NCI-H748 treated with DMSO at 0.1 percent for 48 hours (cell line): ENCODE data around the gene TBL1X.
A peak's percentile ranks its signal among the peaks of the same experiment; 100 is the strongest.

ENCODE experiments used
- DNase-seq: peaks from one replicate; lab custom pipeline; 2025; lab: John Stamatoyannopoulos, UW

TBL1X gene

GRCh38 chrX:9498236-9498635 lies 33.4 kb downstream of the TBL1X start:
- no peak for DNase-seq

DNA sequence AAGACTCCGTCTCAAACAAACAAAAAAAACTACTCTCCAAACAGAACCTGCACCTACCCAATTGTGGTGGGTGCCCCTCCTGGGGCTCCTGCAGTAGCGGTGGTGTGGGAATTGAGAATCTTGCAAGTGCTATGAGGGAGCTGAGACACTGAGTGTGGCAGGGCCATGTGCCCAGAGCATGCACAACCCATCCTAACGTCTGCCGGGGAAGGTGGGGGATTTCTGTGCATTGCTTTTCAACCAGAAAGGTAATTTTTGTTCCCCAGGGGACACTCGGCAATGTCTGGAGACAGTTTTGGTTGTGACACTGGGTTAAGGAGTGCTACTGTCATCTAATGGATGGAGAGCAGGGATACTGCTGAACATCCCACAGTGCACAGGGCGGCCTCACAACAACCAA lies 35.7 kb downstream of the TBL1X start:
- DNase-seq: no peak

- DNase-seq: no peak
These were observed 36.5 kb downstream of the TBL1X start for GRCh38 chrX:9501362-9501761.

DNA sequence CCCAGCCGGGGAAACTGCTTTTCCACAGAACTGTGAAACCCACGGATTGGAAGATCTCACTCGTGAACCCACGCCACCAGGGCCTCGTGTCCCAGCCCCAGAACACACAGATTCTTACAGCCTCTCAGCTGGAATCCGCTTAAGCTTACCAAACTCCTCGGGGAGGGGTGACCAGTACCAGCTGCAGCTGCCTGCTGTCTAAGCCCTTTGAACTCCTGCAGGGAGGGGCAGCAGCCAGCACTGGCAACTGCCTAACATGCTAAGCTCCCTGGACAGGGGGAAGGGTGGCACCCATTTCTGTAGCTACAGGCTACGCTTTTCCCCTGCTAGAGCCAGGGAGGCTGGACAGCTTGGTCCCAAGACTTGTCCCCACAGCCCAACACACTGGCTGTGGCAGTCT lies 38.4 kb downstream of the TBL1X start:
- DNase-seq: no peak

- no peak for DNase-seq
These were observed 45.5 kb downstream of the TBL1X start for GRCh38 chrX:9510366-9510765.

- no peak for DNase-seq
These were observed 46.1 kb downstream of the TBL1X start for GRCh38 chrX:9510980-9511379.

DNA sequence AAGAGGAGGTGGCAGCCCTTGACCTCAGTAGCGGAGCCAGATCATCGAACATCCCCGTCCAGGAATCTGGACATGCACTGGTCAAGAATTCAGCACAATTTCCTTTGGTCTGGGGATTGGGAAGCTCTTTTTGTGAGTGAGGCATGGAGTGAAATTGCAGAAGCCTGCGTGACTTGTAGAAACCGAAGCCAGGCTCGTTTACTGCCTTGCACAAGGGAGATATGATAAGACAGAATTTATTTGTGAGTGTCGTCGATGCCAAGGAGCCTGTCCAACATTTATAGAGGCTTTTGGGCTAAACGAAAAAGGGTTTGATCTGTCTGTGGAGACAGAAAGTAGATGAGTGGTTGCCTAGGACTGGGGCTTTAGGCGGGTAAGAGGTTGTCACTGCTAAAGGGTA lies 50.6 kb downstream of the TBL1X start:
- DNase-seq: no peak

- DNase-seq: no peak
These were observed 51.2 kb downstream of the TBL1X start for GRCh38 chrX:9515973-9516538.

- DNase-seq: no peak
These were observed 51.8 kb downstream of the TBL1X start for GRCh38 chrX:9516635-9517034.

DNA sequence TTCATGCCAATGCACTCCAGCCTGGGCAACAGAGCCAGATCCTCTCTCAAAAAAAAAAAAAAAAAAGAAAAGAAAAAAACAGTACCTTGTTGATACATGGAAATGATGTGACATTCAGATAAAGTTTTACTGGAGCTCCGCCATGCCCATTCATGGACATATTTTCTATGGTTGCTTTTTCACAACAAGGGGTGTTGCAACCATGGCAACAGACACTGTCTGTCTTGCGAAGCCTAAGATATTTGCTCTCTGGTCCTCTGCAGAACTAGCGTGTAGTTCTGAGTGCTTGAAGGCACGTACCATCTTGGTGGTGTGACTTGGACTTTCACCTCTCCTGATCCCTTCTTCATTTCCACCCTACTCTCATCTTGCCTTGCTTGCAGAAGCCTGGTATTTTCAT lies 53.2 kb downstream of the TBL1X start:
- no peak for DNase-seq

- DNase-seq: no peak
These were observed 54.0 kb downstream of the TBL1X start for GRCh38 chrX:9518889-9519288.

DNA sequence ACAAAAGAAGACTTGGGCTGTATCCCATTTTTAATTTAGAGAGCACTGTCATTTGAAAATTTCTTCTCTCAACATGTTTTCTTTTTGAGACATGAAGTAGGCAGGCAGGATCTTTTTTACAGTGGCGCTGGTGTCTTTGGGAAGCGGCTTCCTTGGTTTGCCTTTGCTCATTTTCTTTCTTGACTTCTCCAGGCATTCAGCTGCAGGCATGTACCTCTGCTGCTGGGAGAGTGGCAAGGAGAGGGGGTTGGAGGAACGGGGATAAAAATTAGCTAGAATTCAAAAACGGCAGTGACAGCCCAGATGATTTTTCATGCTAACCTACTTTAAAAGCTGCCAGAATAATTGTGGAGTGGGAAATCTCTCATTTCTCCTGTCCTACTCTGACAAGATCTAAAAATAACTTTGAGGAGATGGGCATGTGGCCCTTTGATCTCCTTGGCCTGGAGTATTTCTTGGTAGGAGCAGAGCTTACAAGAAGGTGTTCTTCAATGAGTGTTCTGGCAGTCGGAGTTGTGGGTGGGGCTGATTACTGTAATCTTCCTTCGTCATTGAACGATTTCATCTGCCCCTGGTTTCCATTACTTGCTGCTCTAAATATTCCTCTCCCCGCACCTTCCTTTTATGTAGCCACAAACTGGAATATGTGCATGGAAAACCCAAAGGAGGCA lies 54.8 kb downstream of the TBL1X start:
- no peak for DNase-seq

DNA sequence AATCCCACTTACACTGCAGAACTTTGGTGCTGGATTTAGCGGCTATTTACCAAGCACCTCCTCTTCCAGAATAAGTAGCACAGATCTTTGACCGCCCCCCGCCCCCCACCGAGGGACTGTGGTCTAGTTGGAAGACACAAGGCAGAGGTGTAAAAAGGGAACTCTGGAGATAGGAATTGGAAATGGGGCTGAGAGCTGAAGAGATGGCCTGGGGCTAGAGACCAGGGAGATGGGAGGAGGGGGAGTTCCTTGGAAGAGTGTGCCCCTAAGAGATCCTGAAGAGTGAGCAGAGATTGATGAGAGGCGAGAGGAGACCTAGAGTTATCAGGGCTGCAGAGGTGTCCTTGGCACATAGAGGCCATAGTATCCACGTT lies 55.3 kb downstream of the TBL1X start:
- DNase-seq: no peak

DNA sequence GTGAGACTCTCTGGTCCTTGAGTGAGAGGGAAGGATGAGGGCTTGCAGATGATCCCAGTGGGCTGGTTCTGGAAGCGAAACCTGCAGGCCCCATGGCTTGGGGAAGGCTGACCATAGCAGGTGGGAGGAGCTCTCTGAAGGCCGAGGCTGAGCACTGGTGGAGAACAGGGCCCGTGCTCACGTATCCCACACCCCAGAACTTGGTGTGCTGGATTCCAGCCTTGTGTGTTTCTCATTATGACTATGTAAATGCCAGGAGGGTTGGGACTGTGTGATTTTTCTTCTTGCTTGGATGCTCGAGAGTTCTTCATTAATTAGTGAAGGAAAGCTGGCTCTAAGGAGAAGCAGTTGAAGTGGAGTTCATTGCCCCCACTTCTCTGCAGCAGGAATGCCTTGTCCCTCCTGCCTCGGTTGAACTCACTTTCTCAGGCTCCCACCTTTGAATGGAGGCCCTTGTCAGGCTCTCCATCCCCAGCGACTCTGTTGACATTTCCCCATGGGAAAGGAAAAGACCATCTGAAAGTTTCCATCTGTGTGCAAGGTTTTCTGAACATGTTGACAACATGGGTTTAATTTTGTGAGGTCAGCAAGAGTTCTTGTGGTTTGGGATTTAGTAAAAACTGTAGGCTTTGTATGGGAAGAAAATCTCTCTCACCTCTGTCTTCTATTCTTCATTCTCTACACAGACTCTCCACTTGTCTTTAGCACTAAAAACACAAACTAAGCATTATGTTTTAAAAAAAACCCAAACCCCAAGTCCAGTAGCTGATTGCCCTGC lies 57.7 kb downstream of the TBL1X start:
- DNase-seq: no peak

- no peak for DNase-seq
These were observed 60.8 kb downstream of the TBL1X start for GRCh38 chrX:9525511-9526248.

DNA sequence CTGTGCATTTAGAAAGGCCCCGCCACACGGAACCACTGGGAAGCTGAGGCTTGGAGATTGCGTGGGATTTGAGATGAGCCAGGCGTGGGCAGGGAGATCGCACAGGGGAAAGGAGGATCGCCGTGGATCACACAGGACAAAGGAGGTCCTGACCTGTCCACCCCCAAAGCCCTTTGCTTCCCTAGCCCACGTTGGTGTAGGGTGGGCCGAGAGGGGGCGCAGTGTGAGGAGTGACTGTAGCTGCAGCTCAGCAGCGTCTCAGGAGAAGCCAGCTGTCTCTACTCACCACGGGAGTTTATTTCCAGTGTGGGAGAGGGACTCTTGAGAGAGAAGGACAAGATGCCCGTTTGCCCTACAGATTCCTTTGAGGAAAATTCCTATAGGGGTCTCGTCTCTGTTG lies 62.1 kb downstream of the TBL1X start:
- no peak for DNase-seq

- no peak for DNase-seq
These were observed 63.6 kb downstream of the TBL1X start for GRCh38 chrX:9528498-9528897.

- no peak for DNase-seq
These were observed 64.4 kb downstream of the TBL1X start for GRCh38 chrX:9529223-9529622.

DNA sequence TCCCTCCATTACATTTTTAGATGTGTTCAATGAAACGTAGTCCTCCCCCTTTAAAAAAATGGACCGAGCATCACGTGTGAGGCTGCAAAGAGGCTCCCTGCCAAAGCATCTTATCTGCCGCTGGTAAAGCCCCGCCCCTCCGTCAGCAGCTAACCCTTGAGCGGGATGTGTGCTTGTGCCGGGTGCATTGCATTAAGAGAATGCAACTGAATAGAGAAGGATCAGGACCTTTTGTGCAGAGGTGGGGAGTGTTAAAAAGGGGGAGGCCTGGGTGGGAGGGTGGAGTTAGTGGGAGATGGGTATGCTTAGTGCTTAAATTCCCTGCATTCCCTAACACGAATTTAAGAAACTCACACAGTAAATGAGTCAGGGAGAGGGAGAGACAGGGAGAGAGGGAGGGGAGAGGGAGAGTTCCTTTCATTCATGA lies 66.0 kb downstream of the TBL1X start:
- DNase-seq: peak; percentile 44

DNA sequence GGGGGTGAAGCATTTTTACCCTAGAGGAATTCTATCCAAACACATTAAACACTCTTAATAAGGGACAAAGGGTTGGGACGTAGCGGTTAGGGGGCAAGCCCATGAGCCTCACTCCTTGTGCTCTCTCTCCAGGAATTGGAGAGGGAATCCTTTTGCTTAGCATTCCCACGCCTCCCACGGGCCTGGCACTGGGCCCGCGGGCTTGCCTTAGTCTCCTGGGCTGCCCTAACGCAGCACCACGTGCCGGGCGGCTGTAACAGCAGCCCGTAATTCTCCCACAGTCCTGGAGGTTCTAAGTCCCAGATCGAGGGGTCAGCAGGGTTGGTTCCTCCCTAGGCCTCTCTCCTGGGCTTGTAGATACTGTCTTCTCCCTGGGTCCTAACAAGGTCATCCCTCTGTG lies 67.5 kb downstream of the TBL1X start:
- no peak for DNase-seq

DNA sequence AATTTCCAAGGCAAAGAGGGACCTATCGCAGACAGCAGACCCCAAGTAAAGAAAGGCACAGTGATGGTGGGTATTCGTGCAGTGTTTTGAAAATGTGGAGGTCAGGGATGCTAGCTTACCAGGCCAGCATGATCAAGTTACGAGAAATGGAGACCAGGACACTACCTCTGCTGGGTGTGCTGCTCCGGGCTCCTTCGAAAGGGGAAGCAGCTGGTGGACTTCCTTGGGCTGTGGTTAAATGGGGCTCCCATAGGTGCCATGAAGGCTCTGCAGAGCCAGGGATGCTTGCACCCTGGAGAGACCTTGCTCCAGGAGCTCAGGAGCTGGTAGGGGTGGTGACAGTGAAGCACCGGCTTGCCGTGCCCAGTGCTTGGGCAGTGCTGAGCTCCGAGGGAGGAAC lies 68.8 kb downstream of the TBL1X start:
- DNase-seq: no peak

- DNase-seq: no peak
These were observed 69.8 kb downstream of the TBL1X start for GRCh38 chrX:9534686-9535085.

DNA sequence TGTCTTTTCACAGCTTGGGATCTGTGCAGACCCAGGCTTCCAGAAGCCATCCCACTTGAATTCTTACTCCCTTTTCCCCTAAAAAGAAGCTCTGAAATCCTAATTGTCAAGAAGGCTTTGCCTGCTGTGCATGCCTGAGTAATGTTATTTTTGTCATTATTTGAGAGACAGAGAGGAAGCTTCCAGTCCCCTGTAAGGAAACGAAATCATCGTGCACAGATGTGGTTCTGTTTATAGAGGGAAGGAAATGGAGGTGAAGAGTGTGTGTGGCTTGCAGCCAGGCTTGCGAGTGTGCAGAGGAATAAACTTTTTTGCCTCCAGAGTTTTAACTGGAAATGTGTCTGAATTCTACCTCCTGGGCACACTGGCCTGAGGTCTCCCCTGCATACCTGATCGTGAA lies 70.2 kb downstream of the TBL1X start:
- DNase-seq: no peak
